Lower leg skin (tissue), 3 donors: ENCODE results near the gene OR51E1.

ENCODE experiments used
- POLR2A ChIP-seq, 2 donors: fragments of 450-650 bp; IDR thresholded peaks; one replicate each; pipeline ENCODE4 v1.6.1; 2016 to 2017; ENCODE audit warnings: antibody characterized with exemption in 2 of 2, mild to moderate bottlenecking in 1 of 2, moderate library complexity in 1 of 2
- TF ChIP-seq, protein P1 (sequence below), 3 donors: fragments of 450-650 bp; IDR thresholded peaks; one replicate each; pipeline ENCODE4 v1.5.1; 2016; ENCODE audit warnings: antibody characterized with exemption in 3 of 3, mild to moderate bottlenecking in 3 of 3, moderate library complexity in 2 of 3

- TF ChIP-seq, protein P1, sequence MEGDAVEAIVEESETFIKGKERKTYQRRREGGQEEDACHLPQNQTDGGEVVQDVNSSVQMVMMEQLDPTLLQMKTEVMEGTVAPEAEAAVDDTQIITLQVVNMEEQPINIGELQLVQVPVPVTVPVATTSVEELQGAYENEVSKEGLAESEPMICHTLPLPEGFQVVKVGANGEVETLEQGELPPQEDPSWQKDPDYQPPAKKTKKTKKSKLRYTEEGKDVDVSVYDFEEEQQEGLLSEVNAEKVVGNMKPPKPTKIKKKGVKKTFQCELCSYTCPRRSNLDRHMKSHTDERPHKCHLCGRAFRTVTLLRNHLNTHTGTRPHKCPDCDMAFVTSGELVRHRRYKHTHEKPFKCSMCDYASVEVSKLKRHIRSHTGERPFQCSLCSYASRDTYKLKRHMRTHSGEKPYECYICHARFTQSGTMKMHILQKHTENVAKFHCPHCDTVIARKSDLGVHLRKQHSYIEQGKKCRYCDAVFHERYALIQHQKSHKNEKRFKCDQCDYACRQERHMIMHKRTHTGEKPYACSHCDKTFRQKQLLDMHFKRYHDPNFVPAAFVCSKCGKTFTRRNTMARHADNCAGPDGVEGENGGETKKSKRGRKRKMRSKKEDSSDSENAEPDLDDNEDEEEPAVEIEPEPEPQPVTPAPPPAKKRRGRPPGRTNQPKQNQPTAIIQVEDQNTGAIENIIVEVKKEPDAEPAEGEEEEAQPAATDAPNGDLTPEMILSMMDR (IDR thresholded peaks at IDR 0.05), result no peak
- TF ChIP-seq POLR2A (IDR thresholded peaks at IDR 0.05), result no peak
Measured at GRCh38 chr11:4626207-4627099, 17.3 kb upstream of the OR51E1 start.
